ENCODE measurements around the gene ZNF770. TPM values are rescaled to one million over a fixed set of nuclear protein-coding genes. Genes with fewer than 3 reads are reported as not detected.

The ZNF770 gene, protein sequence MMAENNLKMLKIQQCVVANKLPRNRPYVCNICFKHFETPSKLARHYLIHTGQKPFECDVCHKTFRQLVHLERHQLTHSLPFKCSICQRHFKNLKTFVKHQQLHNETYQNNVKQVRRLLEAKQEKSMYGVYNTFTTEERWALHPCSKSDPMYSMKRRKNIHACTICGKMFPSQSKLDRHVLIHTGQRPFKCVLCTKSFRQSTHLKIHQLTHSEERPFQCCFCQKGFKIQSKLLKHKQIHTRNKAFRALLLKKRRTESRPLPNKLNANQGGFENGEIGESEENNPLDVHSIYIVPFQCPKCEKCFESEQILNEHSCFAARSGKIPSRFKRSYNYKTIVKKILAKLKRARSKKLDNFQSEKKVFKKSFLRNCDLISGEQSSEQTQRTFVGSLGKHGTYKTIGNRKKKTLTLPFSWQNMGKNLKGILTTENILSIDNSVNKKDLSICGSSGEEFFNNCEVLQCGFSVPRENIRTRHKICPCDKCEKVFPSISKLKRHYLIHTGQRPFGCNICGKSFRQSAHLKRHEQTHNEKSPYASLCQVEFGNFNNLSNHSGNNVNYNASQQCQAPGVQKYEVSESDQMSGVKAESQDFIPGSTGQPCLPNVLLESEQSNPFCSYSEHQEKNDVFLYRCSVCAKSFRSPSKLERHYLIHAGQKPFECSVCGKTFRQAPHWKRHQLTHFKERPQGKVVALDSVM
- 14.2 and 22.2 TPM in 2 replicates for total RNA-seq

DNA sequence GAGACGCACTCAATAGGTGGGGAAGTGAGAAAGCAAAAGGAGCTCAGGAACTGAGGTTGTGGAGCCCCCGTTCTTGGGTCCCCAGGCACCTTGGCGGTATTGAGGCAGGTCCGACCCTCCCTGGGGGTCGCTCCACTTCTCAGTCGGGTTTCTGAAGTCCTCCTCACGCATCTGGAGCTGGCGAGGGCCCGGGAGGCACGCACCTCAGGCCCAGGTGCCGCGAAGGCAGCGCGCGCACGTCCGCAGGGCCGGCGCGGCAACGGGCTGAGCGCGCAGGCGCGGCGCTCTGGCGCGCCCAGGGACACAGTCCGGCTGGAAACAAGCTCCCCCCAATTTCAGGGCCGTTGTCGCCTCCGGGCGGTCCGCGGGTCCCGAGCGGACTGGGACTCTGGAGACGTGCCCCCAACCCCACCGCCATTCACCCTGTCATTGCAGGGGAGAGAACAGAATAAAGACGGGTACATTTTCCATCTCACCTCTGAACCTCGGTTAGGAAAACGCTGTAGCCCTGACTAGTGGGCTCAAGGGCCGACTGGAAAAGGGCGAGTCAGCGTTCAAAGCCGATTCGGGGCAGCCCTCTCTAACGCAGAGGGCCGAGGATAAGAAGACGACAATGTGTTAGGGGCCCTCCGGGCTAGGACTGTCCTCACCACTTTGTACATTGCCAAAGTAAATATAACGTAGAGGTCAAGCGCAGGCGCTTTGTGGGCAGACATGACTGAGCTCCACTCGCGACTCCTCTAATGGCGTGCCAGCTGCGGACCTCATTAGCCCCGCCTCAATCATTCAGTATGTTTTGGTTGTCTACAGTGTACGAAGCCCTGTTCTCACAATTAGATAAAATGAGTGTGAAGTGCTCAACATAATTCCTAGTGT is at the start of gene ZNF770:
ZNF770 (minus strand) TSS at position 261 of the 876 bp plus-strand sequence. CDS start 4,853 bp downstream, outside the sequence.

DNA sequence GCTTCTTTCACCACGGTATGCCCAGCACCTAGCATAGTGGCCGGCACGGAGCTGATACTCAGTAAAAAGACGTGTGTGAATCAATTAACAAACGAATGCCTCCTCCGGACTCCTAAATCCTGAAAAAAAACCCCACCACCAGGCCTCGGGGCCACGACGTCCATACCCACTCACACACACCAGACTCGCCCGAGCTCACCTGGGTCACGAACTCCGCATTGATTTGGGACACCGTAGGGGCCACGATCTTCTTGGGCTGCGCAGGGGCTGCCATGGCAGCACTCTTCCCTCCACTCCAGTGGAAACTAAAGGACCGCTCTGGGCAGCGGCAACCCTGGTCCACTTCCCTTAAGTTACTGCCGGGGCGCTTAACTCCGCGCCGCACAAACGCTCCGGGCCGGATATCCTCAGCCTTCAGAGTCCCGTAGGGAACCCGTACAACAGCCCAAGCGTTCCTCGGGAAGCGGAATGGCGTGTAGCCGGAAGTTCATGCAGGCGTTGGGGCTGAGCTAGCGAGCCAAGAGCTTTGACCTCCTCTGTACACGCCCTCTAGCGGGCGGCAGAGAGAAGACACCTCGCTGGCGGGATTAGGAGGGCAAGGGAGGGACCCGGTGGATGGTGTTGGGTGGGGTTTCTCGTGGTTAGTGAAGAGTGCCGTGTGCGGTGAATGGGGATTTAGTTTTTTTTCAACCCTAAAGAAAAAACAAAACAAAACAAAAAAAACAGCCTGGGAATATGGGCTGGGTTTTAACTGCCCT is 18.6 kb downstream of the ZNF770 start, which contains the start of gene AQR:
AQR (minus strand) TSS at position 403 of the 758 bp plus-strand sequence; CDS start at position 274, 129 bp downstream.

Other genes starting within 250 kb of the ZNF770 start
- not detected in 2 replicates for gene GJD2, start 233.3 kb downstream of the ZNF770 start, total RNA-seq
- 0.16 TPM in 1 of 2 replicates, not detected in the other for gene ACTC1, start 192.7 kb downstream of the ZNF770 start, total RNA-seq
- gene AQR, start 18.5 kb downstream of the ZNF770 start, total RNA-seq: 11.7 and 14.3 TPM in 2 replicates
- gene NANOGP8, start 97.0 kb upstream of the ZNF770 start, total RNA-seq: not detected in 2 replicates

Measured in bronchial smooth muscle cell (primary cell).